Thyroid gland (tissue), 4 donors: ENCODE data around the gene CUL1. TPM values are rescaled to one million over a fixed set of nuclear protein-coding genes. Genes with fewer than 3 reads are reported as not detected.
"Not testable (repeated sequence)": the region's sequence is repeated elsewhere in the genome, so short reads cannot be mapped to it uniquely, and the experiment has no call there.

Experiments used
- DNase-seq, 2 donors: peaks; one replicate each; pipeline ENCODE4 v3.0.0-alpha.2; 2019
- H3K27ac ChIP-seq, 3 donors: fragments of 200-600 bp; sonication (generic); 1 replicate in 2 of 3; 2 replicates in 1 of 3; pipeline ENCODE4 v1.5.1; 2016 to 2019; ENCODE audit warnings: mild to moderate bottlenecking in 1 of 3, moderate library complexity in 1 of 3
- H3K27me3 ChIP-seq: fragments of 200-600 bp; sonication (generic); one replicate; pipeline ENCODE4 v1.5.1; 2019
- H3K36me3 ChIP-seq, 2 donors: fragments of 200-600 bp; sonication (generic); one replicate each; pipeline ENCODE4 v1.5.1; 2016 to 2019
- H3K4me1 ChIP-seq, 2 donors: fragments of 200-600 bp; sonication (generic); one replicate each; pipeline ENCODE4 v1.5.1; 2017 to 2019
- H3K4me3 ChIP-seq, 3 donors: fragments of 200-600 bp; sonication (generic); replicated peaks in 1 of 3; 1 replicate in 2 of 3; 2 replicates in 1 of 3; pipeline ENCODE4 v1.5.1; 2016; ENCODE audit warnings: mild to moderate bottlenecking in 1 of 3
- H3K9me3 ChIP-seq: fragments of 200-600 bp; sonication (generic); one replicate; pipeline ENCODE4 v1.5.1; 2017
- CTCF ChIP-seq, 6 experiments: fragments of 200-600 bp in 3 of 6; fragments of 450-650 bp in 3 of 6; sonication (generic) in 3 of 6; IDR thresholded peaks; one replicate each; pipeline ENCODE4 v1.5.1; 2016 to 2019; ENCODE audit warnings: antibody characterized with exemption in 6 of 6, mild to moderate bottlenecking in 2 of 6, inconsistent platforms in 1 of 6, moderate library complexity in 1 of 6
- POLR2A ChIP-seq, 2 donors: fragments of 450-650 bp; IDR thresholded peaks; one replicate each; pipeline ENCODE4 v1.6.1; 2017; ENCODE audit warnings: antibody characterized with exemption in 2 of 2, mild to moderate bottlenecking in 2 of 2, moderate library complexity in 1 of 2
- WGBS, 2 donors: methylation state at CpG; one replicate each; pipeline ENCODE4 v1.1.5; 2017; 5-methylcytosine and 5-hydroxymethylcytosine counted together
- intact Hi-C: fragments of 100-400 bp; cut with DNase I; formaldehyde crosslinking; loops from one replicate; pipeline ENCODE4 v1.15.1; 2023
- total RNA-seq, 4 donors: library from RNA; depleted of rRNA; stranded (reverse); fragments of >200 nt; gene quantifications; one replicate each; pipeline ENCODE4 v1.2.3, GENCODE V29; 2016

The CUL1 gene
- total RNA-seq, 4 donors from 2014 or later: 51.3 to 53.4 (median 52.9) TPM

GRCh38 chr7:148702876-148703670 lies 4.4 kb downstream of the CUL1 start:
- H3K36me3 ChIP-seq: no peaks in the 10 kb centered on the region
- TF ChIP-seq CTCF (IDR thresholded peaks at IDR 0.05) (no peak), POLR2A (IDR thresholded peaks at IDR 0.05) (no peak)
- DNase-seq: no peak
- no peaks in the 10 kb centered on the region for H3K9me3 ChIP-seq
- no peak overlapping the region for H3K27ac ChIP-seq
- no peak overlapping the region for H3K4me3 ChIP-seq
- intact Hi-C loops: no loop called here
- H3K27me3 ChIP-seq: no peaks in the 10 kb centered on the region
- peaks cover 40 to 69% of the 10 kb centered on the region in 2 donors for H3K4me1 ChIP-seq
- 89 to 91% methylated on average over 11 of the region's 11 CpGs for WGBS, 2 donors

DNA sequence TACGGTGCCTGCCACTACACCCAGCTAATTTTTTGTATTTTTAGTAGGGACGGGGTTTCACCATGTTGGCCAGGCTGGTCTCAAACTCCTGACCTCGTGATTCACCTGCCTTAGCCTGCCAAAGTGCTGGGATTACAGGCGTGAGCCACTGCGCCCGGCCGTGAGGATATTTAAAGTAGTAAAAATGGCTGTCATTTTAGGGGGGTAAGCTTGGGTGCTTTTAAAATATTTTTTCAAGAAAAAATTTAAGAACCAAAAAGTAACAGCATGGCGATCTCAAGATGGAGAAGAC lies 4.9 kb downstream of the CUL1 start:
- intact Hi-C loops, H3K9me3 ChIP-seq: not testable (repeated sequence)

GRCh38 chr7:148704189-148704588 lies 5.5 kb downstream of the CUL1 start:
- 80 to 81% methylated on average over 3 of the region's 3 CpGs for WGBS, 2 donors
- Histone ChIP-seq H3K4me1 (peaks cover 51 to 78% of the 10 kb centered on the region in 2 donors), H3K9me3 (no peaks in the 10 kb centered on the region), H3K27ac (no peak overlapping the region), H3K4me3 (no peak overlapping the region), H3K36me3 (no peaks in the 10 kb centered on the region), H3K27me3 (no peaks in the 10 kb centered on the region)
- intact Hi-C loops: no loop called here
- DNase-seq: no peak
- TF ChIP-seq CTCF (IDR thresholded peaks at IDR 0.05): no peak
- no peak for TF ChIP-seq POLR2A (IDR thresholded peaks at IDR 0.05)

More for the DNA sequence above, 4.9 kb downstream of the CUL1 start:
- H3K27me3 ChIP-seq, DNase-seq, H3K36me3 ChIP-seq, H3K27ac ChIP-seq, H3K4me3 ChIP-seq: not testable (repeated sequence)
- WGBS, 2 donors: 93 to 96% methylated on average over 8 of the region's 8 CpGs
- peaks cover 46 to 74% of the 10 kb centered on the region in 2 donors for H3K4me1 ChIP-seq

DNA sequence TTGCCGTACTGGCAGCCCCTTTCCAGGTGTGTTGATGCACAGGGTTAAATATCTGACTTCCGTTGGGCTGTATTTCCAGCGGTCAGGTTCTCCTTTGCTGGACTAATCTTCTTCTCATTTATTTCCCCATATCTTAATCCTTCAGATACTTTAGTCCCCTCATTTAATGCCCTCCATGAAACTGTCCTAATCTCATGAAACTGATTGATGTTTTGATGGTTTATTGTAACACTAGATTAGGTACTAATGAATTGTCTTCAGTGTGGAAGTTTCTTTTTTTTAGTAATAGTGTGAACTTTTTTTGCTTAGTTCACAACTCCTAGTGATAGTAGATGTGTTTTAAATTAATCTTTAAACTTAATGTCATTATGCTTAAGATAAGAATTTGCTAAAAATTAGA lies 6.3 kb downstream of the CUL1 start:
- intact Hi-C loops: no loop called here
- 70 to 79% methylated on average over 3 of the region's 3 CpGs for WGBS, 2 donors
- Histone ChIP-seq H3K27ac (no peak overlapping the region), H3K9me3 (no peaks in the 10 kb centered on the region), H3K36me3 (no peaks in the 10 kb centered on the region), H3K4me3 (no peak overlapping the region), H3K4me1 (peaks cover 51 to 78% of the 10 kb centered on the region in 2 donors), H3K27me3 (no peaks in the 10 kb centered on the region)
- DNase-seq: no peak
- TF ChIP-seq POLR2A (IDR thresholded peaks at IDR 0.05) (no peak), CTCF (IDR thresholded peaks at IDR 0.05) (no peak)

DNA sequence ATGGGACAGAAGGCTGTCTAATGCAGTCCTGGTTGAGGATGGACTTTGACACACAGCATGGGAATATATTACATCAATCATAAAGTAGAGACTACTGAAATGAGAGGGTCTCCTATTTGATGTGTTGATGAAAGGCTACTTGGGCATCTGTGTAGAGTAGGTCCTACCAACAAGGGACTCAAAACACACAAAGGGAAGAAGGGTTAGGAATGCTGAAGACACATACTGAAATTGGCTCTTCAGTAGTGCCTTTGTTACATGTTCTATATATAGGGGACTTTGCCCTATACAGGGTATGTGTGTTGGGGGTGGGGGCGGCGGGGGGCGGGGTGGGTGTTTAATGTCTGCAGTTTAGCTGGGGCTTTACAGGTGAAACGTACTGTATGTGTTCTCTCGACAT lies 7.7 kb downstream of the CUL1 start:
- TF ChIP-seq POLR2A (IDR thresholded peaks at IDR 0.05): no peak
- no peak for TF ChIP-seq CTCF (IDR thresholded peaks at IDR 0.05)
- no peak for DNase-seq
- intact Hi-C loops: no loop called here
- 86% methylated on average over 5 of the region's 5 CpGs for WGBS, 2 donors
- Histone ChIP-seq H3K27me3 (no peaks in the 10 kb centered on the region), H3K36me3 (no peaks in the 10 kb centered on the region), H3K9me3 (no peaks in the 10 kb centered on the region), H3K4me1 (peaks cover 39 to 66% of the 10 kb centered on the region in 2 donors), H3K4me3 (no peak overlapping the region), H3K27ac (no peak overlapping the region)
